PC-3 (cell line): ENCODE data around the gene CEPT1.

ENCODE experiments used
- CTCF ChIP-seq: fragments of 300-600 bp; sonication (generic); conservative IDR thresholded peaks from 2 replicates; pipeline ENCODE4 v1.5.1; 2017; ENCODE audit warnings: antibody characterized with exemption, low read depth, mild to moderate bottlenecking, low read length
- EZH2phosphoT487 ChIP-seq: fragments of 300-600 bp; sonication (generic); IDR thresholded peaks from 2 replicates; pipeline ENCODE4 v1.6.1; 2018; ENCODE audit warnings: mild to moderate bottlenecking, antibody characterized with exemption, low read length, borderline replicate concordance

GRCh38 chr1:111151838-111152237 is 11.8 kb downstream of the CEPT1 start:
- TF ChIP-seq CTCF (no peak), EZH2phosphoT487 (no peak)
